GM12864 (cell line): ENCODE measurements around the gene DNA2.

Experiments used
- DNase-seq: peaks from one replicate; pipeline ENCODE4 v3.0.0-alpha.2; 2011; ENCODE audit warnings: low read depth
- H3K4me3 ChIP-seq: 2 replicates; pipeline ENCODE4 v1.5.1; 2011; ENCODE audit warnings: mild to moderate bottlenecking, low read depth, low read length, control low read depth
- CTCF ChIP-seq: IDR thresholded peaks from 2 replicates; pipeline ENCODE4 v1.5.1; 2011; ENCODE audit warnings: low read depth, mild to moderate bottlenecking, moderate library complexity, low read length, control low read depth, inconsistent platforms; ENCODE audit errors: missing control alignments

The DNA2 gene

GRCh38 chr10:68402276-68402675 lies 69.5 kb downstream of the DNA2 start:
- no peak for DNase-seq
- TF ChIP-seq CTCF: no peak
- H3K4me3 ChIP-seq: no peak overlapping the region

DNA sequence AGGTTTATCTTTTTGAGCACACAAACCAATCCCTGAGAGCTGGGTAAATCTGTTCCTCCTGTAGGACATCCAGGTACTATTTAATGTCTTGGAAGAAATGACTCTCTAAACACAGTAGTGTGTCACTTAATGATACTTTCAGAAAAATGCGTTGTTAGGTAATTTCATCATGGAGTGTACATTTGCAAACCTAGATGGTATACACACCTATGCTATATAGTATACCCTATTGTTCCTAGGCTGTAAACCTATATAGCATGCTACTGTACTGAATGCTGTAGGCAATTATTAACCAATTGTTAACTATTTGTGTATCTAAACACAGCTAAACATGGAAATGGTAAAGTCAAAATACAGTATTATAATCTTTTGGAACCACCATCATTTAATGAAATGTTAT lies 74.8 kb downstream of the DNA2 start:
- TF ChIP-seq CTCF: no peak
- no peak overlapping the region for H3K4me3 ChIP-seq
- DNase-seq: no peak

- no peak for TF ChIP-seq CTCF
- no peak for DNase-seq
- no peak overlapping the region for H3K4me3 ChIP-seq
These were observed 86.0 kb downstream of the DNA2 start for GRCh38 chr10:68385740-68386139.

DNA sequence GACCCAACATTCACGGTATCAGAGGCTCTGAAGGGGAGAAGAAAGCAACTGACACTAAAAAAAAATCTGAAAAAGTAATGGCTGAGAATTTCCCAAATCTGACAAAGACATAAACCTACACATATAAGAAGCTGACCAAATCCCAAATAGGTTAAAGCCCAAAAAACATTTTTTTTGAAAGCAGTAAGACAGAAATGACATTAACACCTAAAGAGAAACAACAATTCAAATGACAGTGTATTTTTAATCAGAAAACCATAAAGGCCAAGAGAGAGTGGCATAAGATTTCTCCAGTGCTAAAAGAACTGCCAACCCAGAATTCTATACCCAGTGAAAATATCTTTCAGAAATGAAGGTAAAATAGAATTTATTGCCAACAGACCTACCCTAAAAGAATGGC lies 100.2 kb downstream of the DNA2 start:
- DNase-seq: no peak
- no peak overlapping the region for H3K4me3 ChIP-seq
- TF ChIP-seq CTCF: no peak

GRCh38 chr10:68367121-68367520 lies 104.7 kb downstream of the DNA2 start:
- TF ChIP-seq CTCF: no peak
- no peak for DNase-seq

DNA sequence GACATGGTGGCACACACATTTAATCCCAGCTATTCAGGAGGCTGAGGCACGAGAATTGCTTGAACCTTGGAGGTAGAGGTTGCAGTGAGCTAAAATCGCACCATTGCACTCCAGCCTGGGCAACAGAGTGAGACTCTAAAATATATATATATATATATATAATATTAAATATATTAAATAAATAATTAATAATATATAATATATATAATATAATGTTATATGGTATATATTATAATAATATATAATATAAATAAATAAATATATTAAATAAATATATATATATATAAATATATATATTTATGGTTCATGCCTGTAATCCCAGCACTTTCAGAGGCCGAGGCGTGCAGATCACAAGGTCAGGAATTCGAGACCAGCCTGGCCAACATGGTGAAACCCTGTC lies 105.2 kb downstream of the DNA2 start:
- no peak for TF ChIP-seq CTCF
- DNase-seq: no peak

More at GRCh38 chr10:68367121-68367520, 104.7 kb downstream of the DNA2 start:
- no peak overlapping the region for H3K4me3 ChIP-seq

GRCh38 chr10:68365611-68366010 lies 106.2 kb downstream of the DNA2 start:
- TF ChIP-seq CTCF: no peak
- no peak for DNase-seq
- H3K4me3 ChIP-seq: no peak overlapping the region

More for the DNA sequence above, 105.2 kb downstream of the DNA2 start:
- H3K4me3 ChIP-seq: no peak overlapping the region
